Stimulated activated CD4-positive, alpha-beta T cell treated with anti-CD3 and anti-CD28 coated beads, Interleukin-15, amount 100 ng/mL, for 48 hours (primary cell): ENCODE results near the gene NFASC.

Experiments
- DNase-seq, 2 donors: peaks; one replicate each; pipeline ENCODE4 v3.0.0-alpha.2; 2020; ENCODE audit warnings: low read depth in 2 of 2

NFASC gene

DNA sequence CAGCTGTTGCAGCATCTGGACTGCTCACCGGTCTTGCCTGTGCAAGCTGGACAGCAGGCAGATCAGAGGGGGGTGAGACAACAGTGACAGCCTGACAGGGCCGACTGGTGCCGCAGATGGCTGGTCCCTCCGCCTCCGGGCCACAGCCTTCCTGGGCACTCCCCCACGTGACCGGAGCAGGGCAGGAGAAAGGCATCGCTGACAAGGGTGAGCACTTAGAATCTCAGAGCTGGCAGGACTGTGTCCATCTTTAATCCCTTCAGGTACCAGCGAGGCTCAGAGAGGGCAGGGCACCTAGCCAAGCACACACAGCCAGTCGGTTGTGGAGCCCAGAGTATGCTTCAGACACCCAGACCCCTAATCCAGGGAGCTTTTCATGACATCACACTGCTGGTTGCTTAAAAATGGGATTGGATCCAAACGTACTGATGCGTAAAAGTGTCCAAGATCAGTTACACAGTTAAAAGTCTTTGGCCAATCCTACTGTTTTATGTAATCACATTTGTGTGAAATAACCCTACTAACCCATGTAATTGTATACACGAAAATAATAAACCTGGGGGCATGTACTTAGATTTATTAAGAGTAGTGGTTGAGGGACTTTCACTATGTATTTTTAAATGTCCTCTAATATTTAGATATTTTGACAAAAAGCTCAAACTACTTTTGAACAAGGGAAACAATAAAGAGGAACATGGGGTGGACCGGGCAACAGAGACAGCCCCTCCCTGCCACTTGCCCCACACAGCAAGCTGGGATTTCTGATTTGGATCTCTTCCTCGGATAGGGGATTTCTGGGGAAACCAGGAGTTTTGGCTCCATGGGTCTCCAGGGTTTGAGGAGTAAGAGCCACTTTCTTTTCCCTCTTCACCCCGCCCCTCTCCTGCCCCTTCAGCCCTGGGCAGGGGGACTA lies 171.6 kb downstream of the NFASC start:
- DNase-seq: no peak

DNA sequence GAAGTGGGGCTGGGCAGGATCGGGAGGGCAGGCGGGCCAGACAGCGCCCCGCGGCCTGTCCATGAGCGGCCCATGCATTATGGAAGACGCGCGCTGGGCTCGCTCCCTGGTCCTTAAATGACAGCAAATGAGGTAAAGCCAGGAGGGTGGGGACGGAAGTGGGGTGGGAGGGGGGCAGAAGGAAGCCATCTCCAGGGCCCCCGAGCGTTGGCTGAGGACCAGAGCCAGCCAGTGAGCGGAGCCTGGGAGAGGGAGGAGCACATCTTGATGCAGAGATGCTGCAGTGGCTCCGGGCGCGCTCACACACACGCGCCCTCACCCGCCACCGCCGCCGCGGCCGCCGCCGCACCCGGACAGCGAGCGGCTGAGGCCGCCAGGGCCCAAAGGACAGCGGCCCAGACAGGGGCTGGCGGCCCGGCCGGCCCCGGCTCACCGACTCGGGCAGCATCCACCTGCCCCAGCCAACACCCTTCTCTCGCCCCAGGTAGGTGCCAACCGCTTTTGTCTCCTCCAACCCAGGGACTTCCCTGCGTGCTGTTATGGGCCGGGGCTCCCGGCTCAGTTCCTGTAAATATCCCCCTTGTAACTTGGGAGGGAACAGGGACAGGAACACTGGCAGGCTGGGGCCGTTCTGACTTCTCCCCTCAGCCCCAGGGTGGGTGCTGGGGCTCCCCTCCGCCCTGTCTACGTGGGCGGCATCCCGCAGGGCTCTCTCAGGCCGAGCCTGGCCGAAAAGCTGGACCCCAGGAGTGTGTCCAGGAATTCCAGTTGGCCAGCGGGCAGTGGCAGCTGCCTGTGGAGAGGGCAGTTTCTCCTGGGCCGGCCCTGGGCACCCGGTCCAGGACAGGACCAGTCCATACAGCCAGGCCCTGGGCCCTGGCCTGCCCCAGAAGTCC lies 172.5 kb downstream of the NFASC start, which contains the start of gene CNTN2:
TSS of gene CNTN2 (plus strand) at position 302 of the 896 bp plus-strand sequence. CDS start 9,974 bp downstream, outside the sequence.
- DNase-seq: no peak

GRCh38 chr1:205043866-205044265 lies 173.2 kb downstream of the NFASC start:
- DNase-seq: no peak

DNA sequence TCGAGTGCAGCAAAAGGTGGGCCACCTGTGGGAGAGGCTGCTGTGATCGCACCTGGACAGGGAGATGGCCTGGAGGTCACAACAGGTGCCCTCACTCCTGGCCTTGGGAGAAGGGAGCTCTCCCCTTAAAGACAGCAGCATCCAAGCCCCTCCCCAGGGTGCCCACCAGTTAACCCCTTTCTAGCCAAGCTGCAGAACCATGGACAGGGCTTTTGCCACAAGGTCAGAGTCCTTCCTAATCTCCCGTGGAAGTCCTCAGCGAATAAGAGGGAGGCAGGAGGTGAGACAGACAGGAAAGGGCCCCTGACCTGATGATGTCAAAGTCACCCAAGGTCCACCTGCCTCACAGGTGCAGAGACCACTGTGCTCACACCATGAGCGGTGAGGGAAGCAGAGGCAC lies 174.1 kb downstream of the NFASC start:
- DNase-seq: no peak

- DNase-seq: no peak
These were observed 174.5 kb downstream of the NFASC start for GRCh38 chr1:205045146-205045545.

DNA sequence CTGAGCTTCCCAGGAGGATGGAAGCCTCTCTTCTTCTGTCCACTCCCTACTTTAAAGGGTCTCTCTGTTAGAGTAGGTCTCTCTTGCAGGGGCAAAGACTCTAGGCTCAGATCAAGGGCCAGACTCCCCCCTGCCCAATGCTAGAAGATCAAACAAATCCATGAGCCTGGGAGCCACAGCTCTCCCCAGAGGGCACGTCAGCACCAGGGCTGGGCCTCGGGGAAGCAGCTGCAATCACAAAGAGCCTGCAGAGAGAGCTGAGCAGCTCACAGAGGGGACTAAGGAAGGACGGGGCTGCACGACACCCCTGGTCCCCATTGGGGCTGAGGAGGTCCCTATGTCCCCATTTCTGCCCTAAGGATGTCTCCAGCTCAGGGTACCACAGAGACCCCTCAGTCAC lies 176.2 kb downstream of the NFASC start:
- no peak for DNase-seq

GRCh38 chr1:205047764-205048231 lies 177.1 kb downstream of the NFASC start:
- DNase-seq: no peak

DNA sequence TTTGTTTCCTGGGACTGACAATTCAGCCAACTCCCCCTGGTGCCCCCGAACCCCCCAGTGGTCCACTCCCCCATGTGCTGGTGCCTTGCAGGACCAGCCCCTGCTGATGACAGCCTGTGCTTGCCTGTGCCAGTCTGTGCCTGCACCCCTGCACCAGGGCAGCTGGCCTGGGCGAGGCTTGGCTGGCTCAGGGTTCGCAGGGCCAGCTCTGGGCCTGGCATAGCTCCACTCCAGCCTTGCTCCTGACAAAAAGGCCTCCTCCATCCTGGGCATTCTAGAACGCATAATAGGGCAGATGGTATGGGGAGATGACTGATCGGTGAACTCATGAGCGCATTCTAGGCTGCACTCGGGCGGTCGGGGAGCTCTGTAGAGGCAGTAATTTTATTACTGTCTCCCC lies 177.7 kb downstream of the NFASC start:
- no peak for DNase-seq

DNA sequence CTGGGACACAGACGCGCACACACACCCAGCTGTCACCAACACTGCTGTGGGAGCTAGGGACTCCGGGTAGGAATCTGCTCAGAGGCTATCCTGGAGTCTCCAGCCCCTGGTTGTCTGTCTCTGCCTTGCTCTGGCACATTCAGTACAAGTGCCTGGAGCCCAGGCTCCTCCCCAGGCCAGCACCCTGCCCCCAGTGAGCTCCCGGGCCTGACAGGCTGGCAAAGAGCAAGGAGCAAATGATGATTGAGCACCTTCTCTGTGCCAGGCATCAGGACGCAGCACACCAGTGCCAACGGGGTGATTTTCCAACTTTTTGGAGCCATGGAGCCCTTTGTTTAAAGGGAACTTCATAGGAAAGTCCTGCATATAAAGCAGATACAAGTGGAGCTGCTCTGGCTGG lies 178.8 kb downstream of the NFASC start:
- no peak for DNase-seq

GRCh38 chr1:205052690-205053089 lies 182.0 kb downstream of the NFASC start:
- DNase-seq: no peak

DNA sequence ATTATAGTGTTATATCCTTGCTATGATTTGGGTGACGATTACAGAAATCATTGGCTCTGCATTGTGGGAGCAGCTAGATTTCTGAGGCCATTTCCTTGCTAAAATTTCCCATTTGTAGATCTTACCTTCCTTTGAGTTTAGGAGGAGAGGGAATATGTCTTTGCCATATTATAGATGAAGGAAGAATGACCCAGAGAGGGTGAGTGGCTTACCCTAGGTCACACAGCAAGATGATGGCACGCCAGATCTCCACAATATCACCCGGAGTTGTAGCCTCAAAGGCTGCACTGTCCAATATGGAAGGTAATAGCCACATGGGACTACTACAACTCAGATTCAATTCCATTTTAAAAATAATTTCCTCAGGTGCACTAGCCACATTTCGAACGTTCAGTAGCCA lies 182.6 kb downstream of the NFASC start:
- no peak for DNase-seq

GRCh38 chr1:205054013-205054412 lies 183.4 kb downstream of the NFASC start:
- DNase-seq: no peak

DNA sequence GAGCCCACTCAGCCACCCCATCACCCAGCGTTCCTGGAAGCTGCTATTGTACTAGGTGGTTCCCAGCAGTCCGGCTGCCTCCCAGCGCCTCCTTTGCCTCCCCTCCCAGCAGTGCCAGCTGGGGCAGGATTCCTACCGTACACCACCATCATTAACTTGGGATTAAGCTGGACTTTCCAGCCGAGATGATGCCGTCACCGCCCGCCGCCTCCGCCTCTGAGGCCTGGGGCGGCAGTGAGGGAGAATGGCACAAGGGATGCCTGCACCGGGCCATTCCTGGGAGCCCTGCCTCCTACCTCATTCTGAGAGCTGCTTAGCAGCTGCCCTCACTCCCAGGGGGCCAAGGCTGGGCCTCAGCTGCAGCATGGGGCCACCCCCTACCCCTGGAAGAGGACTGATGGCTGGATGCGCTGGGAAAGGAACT lies 185.5 kb downstream of the NFASC start:
- DNase-seq: no peak

DNA sequence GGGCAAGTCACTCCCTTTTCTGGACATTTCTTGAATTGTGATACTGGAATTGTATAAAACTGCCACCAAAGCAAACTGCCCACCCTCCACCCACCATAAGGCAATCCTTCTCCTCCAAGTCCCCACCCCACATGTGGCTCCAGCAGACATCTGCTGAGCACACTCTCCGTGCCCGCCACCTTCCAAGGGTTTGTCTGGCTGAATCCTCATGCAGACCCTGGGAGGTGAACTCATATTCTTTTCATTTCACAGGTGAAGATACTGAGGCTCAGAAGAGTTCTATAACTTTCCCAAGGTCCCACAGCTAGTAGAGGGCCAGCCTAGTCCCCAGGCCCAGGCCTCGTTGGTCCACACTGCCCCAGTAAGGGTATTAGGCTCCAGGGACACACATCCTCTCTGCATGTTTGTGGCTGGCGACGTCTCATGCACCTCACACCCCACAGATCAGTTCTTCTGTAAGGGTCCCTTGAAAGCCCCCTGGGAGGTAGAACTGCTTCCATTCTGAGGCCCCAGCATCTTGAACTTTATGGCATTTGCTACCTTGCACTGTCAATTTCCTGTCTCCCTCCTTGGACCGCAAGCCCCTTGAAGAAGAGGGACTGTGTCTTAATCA lies 186.4 kb downstream of the NFASC start:
- no peak for DNase-seq

DNA sequence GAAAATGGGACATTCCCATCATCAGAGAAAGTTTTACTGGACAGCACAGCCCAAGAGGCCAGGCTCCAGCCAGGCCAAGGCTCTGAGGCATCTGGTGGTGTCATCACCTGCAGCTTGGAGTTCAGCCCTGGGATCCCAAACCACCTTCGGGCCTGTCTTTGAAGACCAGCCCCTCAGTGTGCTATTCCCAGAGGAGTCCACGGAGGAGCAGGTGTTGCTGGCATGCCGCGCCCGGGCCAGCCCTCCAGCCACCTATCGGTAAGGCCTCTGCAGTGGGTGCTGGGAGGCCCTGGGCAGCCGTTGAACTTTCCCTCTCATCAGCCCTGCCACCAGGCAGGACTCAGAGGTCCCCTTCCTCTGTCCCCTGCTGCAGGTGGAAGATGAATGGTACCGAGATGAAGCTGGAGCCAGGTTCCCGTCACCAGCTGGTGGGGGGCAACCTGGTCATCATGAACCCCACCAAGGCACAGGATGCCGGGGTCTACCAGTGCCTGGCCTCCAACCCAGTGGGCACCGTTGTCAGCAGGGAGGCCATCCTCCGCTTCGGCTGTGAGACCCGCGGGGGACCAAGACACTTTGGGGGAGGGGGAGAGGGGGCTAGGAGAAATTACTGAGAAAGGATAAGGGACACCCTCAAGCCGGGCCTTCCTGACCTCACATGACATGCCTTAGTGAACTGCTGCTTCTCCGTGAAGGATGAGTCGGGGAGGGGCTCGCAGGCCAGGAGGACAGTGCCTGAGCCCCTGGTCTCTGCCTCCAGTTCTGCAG lies 187.3 kb downstream of the NFASC start:
- no peak for DNase-seq

- DNase-seq: no peak
These were observed 188.2 kb downstream of the NFASC start for GRCh38 chr1:205058853-205059252.

GRCh38 chr1:205059660-205060059 lies 189.0 kb downstream of the NFASC start:
- no peak for DNase-seq

GRCh38 chr1:205060746-205061145 lies 190.1 kb downstream of the NFASC start:
- DNase-seq: no peak

DNA sequence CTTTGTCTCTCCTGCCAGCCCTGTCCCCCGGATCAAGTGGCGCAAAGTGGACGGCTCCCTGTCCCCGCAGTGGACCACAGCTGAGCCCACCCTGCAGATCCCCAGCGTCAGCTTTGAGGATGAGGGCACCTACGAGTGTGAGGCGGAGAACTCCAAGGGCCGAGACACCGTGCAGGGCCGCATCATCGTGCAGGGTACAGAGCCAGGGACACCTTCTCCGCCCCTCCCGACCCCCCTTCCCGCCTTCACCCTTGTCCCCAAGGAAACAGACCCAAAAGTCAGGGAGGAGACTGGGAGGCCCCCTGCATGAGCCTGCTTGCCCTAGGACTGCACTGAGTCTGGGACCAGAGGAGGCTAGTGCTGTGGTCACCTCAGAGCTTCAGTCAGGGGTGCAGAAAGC lies 190.6 kb downstream of the NFASC start:
- DNase-seq: no peak

DNA sequence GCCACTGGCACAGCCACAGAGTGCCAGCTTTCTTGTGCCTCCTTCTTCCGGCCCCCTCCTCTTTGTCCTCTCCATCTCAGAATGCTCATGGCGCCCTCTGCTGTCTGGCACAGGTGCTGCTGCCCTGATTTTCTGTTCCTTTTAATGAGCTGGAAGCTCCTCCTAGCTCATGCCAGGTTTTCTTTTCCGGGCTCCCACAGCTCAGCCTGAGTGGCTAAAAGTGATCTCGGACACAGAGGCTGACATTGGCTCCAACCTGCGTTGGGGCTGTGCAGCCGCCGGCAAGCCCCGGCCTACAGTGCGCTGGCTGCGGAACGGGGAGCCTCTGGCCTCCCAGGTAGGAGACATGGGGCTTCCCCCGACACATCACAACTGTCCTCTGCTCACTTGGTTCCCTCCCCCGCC lies 191.0 kb downstream of the NFASC start:
- peak; percentile 41 to 71 for DNase-seq

DNA sequence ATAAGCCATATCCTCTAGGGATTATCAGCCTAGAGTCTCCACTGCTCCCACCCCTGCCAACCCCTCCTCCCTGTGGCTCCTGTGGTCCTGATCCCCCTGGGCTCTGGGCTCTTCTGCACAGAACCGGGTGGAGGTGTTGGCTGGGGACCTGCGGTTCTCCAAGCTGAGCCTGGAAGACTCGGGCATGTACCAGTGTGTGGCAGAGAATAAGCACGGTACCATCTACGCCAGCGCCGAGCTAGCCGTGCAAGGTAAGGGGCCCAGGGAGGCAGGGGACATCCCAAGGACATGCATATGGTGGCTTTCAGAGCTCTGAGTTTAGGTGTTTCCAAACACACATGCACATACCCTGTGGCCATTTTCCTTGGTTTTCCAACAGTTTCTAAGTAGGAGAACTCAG lies 191.7 kb downstream of the NFASC start:
- no peak for DNase-seq
